GM12878 (cell line): ENCODE results near the gene DDIT4. TPM values are rescaled to one million over a fixed set of nuclear protein-coding genes. Genes with fewer than 3 reads are reported as not detected.

Experiments
- ATF2 ChIP-seq: IDR thresholded peaks from 2 replicates; pipeline ENCODE4 v1.6.1; 2012; ENCODE audit warnings: low read length, inconsistent platforms
- E2F8 ChIP-seq: fragments of 450-650 bp; IDR thresholded peaks from 2 replicates; pipeline ENCODE4 v1.6.1; 2018; ENCODE audit warnings: mild to moderate bottlenecking, low read depth, moderate library complexity; ENCODE audit not compliant: partially characterized antibody
- GABPA ChIP-seq: IDR thresholded peaks from 2 replicates; pipeline ENCODE4 v1.6.1; 2014; ENCODE audit warnings: antibody characterized with exemption, low read depth, mild to moderate bottlenecking, inconsistent platforms
- HCFC1 ChIP-seq: fragments of 150-350 bp; IDR thresholded peaks from 2 replicates; pipeline ENCODE4 v1.6.1; 2014; ENCODE audit warnings: low read length
- MTA3 ChIP-seq: IDR thresholded peaks from 2 replicates; pipeline ENCODE4 v1.6.1; 2012; ENCODE audit warnings: low read length, inconsistent platforms, borderline replicate concordance
- MYB ChIP-seq: fragments of 150-350 bp; IDR thresholded peaks from 2 replicates; pipeline ENCODE4 v1.6.1; 2014; ENCODE audit warnings: mild to moderate bottlenecking, low read depth, low read length, borderline replicate concordance
- PAX5 ChIP-seq: IDR thresholded peaks from 2 replicates; pipeline ENCODE4 v1.6.1; 2011; ENCODE audit warnings: low read depth, low read length, borderline replicate concordance
- POLR2A ChIP-seq: IDR thresholded peaks from 2 replicates; pipeline ENCODE4 v1.6.1; 2011; ENCODE audit warnings: low read depth, mild to moderate bottlenecking, low read length
- SIX5 ChIP-seq: IDR thresholded peaks from 2 replicates; pipeline ENCODE4 v1.6.1; 2011; ENCODE audit warnings: mild to moderate bottlenecking, low read depth, low read length, moderate library complexity; ENCODE audit not compliant: severe bottlenecking
- SMAD1 ChIP-seq: fragments of 450-650 bp; IDR thresholded peaks from 2 replicates; pipeline ENCODE4 v1.6.1; 2018; ENCODE audit warnings: mild to moderate bottlenecking, low read depth; ENCODE audit not compliant: partially characterized antibody
- SPI1 ChIP-seq: IDR thresholded peaks from 2 replicates; pipeline ENCODE4 v1.6.1; 2011; ENCODE audit warnings: low read depth, mild to moderate bottlenecking, low read length, moderate library complexity, borderline replicate concordance; ENCODE audit not compliant: insufficient read depth
- TBL1XR1 ChIP-seq: IDR thresholded peaks from 2 replicates; pipeline ENCODE4 v1.6.1; 2012; ENCODE audit warnings: low read depth, low read length, improper control_type of control experiment
- USF1 ChIP-seq: IDR thresholded peaks from 2 replicates; pipeline ENCODE4 v1.6.1; 2011; ENCODE audit warnings: borderline replicate concordance, low read depth, mild to moderate bottlenecking, moderate library complexity, mixed read lengths, low read length; ENCODE audit not compliant: insufficient read depth; ENCODE audit errors: extremely low read length
- YY1 ChIP-seq: IDR thresholded peaks from 2 replicates; pipeline ENCODE4 v1.6.1; 2011; ENCODE audit warnings: low read depth, mild to moderate bottlenecking, low read length
- polyA plus RNA-seq, 11 experiments: library from polyadenylated mRNA; depleted of rRNA in 4 of 11; unstranded in 6 of 11; stranded (reverse) in 5 of 11; fragments of >200 nt; fragmentation: Nextera tagmentation in 4 of 11; fragmentation: Illumina TruSeq in 1 of 11; extraction: Ambion mirVana in 4 of 11; extraction: Trizol in 1 of 11; gene quantifications; 1 replicate in 1 of 11; 2 replicates in 10 of 11; pipeline versions ENCODE4 v1.2.1 to v1.2.3, GENCODE V29; 2011 to 2016; ENCODE audit warnings: inconsistent platforms in 2 of 11, missing spikeins in 2 of 11, low read depth in 1 of 11
- total RNA-seq, 4 experiments: library from RNA; depleted of rRNA in 3 of 4; stranded (reverse); fragments of >200 nt in 3 of 4; fragmentation: Illumina TruSeq in 1 of 4; extraction: Trizol in 1 of 4; gene quantifications; 2 replicates each; pipeline versions ENCODE4 v1.2.1 to v1.2.3, GENCODE V29; 2013 to 2021
- TF ChIP-seq, protein P1 (sequence below): fragments of 450-650 bp; conservative IDR thresholded peaks from 2 replicates; pipeline ENCODE4 v1.6.1; 2017; ENCODE audit warnings: mild to moderate bottlenecking, moderate library complexity
- TF ChIP-seq, protein P2 (sequence below): IDR thresholded peaks from 2 replicates; pipeline ENCODE4 v1.6.1; 2011; ENCODE audit warnings: mild to moderate bottlenecking, low read depth, low read length, moderate library complexity; ENCODE audit not compliant: insufficient replicate concordance
- TF ChIP-seq, protein P3 (sequence below): IDR thresholded peaks from 2 replicates; pipeline ENCODE4 v1.6.1; 2012; ENCODE audit warnings: low read depth, low read length, improper control_type of control experiment
- TF ChIP-seq, protein P4 (sequence below): IDR thresholded peaks from 2 replicates; pipeline ENCODE4 v1.6.1; 2011; ENCODE audit warnings: low read depth, low read length, improper control_type of control experiment, borderline replicate concordance

The DDIT4 gene
- total and polyA plus RNA-seq, 10 of the 15 experiments (the other 5 are each of a cell fraction or from before 2014, with no cell fraction given), result 2.1 to 277 (median 183) TPM

GRCh38 chr10:72319416-72320254 is 45.9 kb downstream of the DDIT4 start (continued):
- TF ChIP-seq PAX5 (peak; percentile 70; the same call in 1 of the 2 replicates), YY1 (peak; percentile 66), TBL1XR1 (peak; percentile 24; the same call in 1 of the 2 replicates), MYB (no peak), MTA3 (no peak; the same call in 1 of the 2 replicates), ATF2 (no peak), SPI1 (peak; percentile 45), SMAD1 (no peak), USF1 (peak; percentile 61), GABPA (no peak), E2F8 (no peak), POLR2A (peak; percentile 84), SIX5 (no peak), HCFC1 (no peak)
- TF ChIP-seq, protein P1, sequence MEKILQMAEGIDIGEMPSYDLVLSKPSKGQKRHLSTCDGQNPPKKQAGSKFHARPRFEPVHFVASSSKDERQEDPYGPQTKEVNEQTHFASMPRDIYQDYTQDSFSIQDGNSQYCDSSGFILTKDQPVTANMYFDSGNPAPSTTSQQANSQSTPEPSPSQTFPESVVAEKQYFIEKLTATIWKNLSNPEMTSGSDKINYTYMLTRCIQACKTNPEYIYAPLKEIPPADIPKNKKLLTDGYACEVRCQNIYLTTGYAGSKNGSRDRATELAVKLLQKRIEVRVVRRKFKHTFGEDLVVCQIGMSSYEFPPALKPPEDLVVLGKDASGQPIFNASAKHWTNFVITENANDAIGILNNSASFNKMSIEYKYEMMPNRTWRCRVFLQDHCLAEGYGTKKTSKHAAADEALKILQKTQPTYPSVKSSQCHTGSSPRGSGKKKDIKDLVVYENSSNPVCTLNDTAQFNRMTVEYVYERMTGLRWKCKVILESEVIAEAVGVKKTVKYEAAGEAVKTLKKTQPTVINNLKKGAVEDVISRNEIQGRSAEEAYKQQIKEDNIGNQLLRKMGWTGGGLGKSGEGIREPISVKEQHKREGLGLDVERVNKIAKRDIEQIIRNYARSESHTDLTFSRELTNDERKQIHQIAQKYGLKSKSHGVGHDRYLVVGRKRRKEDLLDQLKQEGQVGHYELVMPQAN, result no peak; the same call in 1 of the 2 replicates
- TF ChIP-seq, protein P2, sequence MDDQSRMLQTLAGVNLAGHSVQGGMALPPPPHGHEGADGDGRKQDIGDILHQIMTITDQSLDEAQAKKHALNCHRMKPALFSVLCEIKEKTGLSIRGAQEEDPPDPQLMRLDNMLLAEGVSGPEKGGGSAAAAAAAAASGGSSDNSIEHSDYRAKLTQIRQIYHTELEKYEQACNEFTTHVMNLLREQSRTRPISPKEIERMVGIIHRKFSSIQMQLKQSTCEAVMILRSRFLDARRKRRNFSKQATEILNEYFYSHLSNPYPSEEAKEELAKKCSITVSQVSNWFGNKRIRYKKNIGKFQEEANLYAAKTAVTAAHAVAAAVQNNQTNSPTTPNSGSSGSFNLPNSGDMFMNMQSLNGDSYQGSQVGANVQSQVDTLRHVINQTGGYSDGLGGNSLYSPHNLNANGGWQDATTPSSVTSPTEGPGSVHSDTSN, result peak; percentile 5
- TF ChIP-seq, protein P3, sequence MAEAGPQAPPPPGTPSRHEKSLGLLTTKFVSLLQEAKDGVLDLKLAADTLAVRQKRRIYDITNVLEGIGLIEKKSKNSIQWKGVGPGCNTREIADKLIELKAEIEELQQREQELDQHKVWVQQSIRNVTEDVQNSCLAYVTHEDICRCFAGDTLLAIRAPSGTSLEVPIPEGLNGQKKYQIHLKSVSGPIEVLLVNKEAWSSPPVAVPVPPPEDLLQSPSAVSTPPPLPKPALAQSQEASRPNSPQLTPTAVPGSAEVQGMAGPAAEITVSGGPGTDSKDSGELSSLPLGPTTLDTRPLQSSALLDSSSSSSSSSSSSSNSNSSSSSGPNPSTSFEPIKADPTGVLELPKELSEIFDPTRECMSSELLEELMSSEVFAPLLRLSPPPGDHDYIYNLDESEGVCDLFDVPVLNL, result no peak; the same call in 1 of the 2 replicates
- TF ChIP-seq, protein P4, sequence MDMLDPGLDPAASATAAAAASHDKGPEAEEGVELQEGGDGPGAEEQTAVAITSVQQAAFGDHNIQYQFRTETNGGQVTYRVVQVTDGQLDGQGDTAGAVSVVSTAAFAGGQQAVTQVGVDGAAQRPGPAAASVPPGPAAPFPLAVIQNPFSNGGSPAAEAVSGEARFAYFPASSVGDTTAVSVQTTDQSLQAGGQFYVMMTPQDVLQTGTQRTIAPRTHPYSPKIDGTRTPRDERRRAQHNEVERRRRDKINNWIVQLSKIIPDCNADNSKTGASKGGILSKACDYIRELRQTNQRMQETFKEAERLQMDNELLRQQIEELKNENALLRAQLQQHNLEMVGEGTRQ, result no peak
